ENCODE results near the gene KDM5B.
"Not testable (repeated sequence)": the region's sequence is repeated elsewhere in the genome, so short reads cannot be mapped to it uniquely, and the experiment has no call there.

Gene KDM5B

GRCh38 chr1:202812176-202813026 lies 4.2 kb upstream of the KDM5B start:
- DNase-seq (ENCODE audit: low read depth), result no peak

- DNase-seq (ENCODE audit: low read depth), result no peak
Measured at GRCh38 chr1:202811296-202812175, 3.3 kb upstream of the KDM5B start.

- DNase-seq (ENCODE audit: low read depth), result peak; percentile 97
Measured at GRCh38 chr1:202810615-202811295, 2.5 kb upstream of the KDM5B start, which contains the start of gene PCAT6. PCAT6 (plus strand) TSS chr1:202810954.

- no peak for DNase-seq (ENCODE audit: low read depth)
Measured at GRCh38 chr1:202810193-202810614, 2.0 kb upstream of the KDM5B start.

DNA sequence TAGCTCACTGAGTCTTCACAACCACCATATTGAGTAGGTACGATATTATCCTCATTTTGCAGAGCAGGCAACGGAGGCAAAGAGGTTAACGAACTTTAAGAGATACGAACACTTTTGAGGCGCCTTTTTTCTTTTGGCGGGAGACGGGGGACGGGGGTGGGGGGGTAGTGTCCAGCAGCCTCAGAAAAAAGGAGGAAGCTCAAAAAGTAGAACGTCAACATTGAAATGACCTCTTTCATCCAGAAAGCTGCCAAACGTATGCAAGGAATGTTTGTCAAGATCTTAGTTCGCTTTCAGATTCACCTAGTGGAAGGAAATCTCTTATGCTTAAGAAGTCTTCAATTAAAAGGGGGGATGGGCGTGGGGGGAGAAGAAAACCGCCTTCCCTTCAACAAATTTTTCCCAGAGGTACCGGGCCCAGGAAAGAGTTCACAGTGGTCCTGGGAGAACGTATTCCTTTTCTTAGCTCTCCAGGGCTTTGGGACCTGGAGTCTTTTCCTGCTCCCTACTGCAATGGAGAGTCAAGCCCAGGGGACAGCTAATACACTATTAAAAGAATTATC lies 1.5 kb upstream of the KDM5B start:
- DNase-seq (ENCODE audit: low read depth), result no peak

- peak; percentile 64 for DNase-seq (ENCODE audit: low read depth)
Measured at GRCh38 chr1:202807451-202807925, 733 bp downstream of the KDM5B start.

GRCh38 chr1:202806845-202807450 lies 1.3 kb downstream of the KDM5B start:
- peak; percentile 54 for DNase-seq (ENCODE audit: low read depth)

GRCh38 chr1:202805886-202806844 lies 2.1 kb downstream of the KDM5B start:
- peak; percentile 26 for DNase-seq (ENCODE audit: low read depth)

GRCh38 chr1:202804126-202804525 lies 4.1 kb downstream of the KDM5B start:
- DNase-seq (ENCODE audit: low read depth), result no peak

DNA sequence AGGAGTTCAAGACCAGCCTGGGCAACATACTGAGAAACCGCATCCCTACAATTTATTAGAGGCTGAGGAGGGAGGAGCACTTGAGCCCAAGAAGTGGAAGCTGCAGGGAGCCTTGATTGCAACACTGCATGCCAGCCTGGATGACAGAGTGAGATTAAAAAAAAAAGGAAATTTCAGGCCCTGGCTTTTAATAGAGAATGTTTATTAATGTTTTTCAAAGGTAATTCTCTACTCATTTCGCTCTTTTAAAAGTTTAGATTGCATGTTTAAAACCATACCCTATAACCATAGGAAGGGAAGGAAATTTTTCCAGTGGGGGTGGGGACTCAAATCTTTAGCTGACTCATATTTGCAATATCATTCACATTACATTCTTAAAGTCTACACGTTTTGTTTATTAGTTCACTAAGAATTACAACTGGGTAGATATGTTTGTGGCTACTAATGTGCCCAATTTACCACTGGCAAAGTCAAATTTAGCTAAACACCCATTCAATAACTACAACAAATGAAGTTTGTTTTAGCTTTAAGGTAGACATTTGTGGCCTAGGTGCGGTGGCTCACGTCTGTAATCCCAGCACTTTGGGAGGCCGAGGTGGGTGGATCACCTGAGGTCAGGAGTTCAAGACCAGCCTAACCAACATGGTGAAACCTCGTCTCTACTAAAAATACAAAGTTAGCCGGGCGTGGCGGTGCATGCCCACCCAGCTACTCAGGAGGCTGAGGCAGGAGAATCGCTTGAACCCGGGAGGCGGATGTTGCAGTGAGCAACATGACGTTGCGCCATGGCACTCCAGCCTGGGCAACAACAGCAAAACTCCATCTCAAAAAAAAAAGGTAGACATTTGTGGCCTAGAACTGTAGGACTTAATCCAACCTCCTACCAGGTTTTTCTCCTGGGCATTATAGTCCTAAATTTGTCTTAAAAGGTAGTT lies 5.0 kb downstream of the KDM5B start:
- DNase-seq (ENCODE audit: low read depth), result peak; percentile 60

DNA sequence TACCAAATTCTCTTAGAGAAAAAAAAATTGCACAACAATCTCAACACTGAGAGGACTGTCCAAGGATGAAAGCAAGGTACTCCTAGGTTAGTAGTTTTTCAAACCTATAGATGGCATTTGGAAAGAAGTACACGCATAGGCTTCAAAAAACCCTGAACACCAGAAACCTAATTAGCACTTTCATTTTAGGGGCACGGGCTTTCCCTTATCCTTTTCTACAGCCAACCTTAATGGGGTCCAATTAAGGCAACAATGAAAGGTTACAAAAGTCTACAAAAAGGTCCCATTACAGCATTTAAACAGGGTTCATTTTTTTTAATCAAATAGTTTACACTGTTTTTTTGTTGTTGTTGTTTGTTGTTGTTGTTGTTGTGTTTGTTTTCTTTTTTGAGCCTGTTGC lies 6.2 kb downstream of the KDM5B start:
- no peak for DNase-seq (ENCODE audit: low read depth)

- no peak for DNase-seq (ENCODE audit: low read depth)
Measured at GRCh38 chr1:202801175-202801574, 7.0 kb downstream of the KDM5B start.

- DNase-seq (ENCODE audit: low read depth), result no peak
Measured at GRCh38 chr1:202800742-202801141, 7.5 kb downstream of the KDM5B start.

- DNase-seq (ENCODE audit: low read depth), result no peak
Measured at GRCh38 chr1:202798792-202799331, 9.4 kb downstream of the KDM5B start.

DNA sequence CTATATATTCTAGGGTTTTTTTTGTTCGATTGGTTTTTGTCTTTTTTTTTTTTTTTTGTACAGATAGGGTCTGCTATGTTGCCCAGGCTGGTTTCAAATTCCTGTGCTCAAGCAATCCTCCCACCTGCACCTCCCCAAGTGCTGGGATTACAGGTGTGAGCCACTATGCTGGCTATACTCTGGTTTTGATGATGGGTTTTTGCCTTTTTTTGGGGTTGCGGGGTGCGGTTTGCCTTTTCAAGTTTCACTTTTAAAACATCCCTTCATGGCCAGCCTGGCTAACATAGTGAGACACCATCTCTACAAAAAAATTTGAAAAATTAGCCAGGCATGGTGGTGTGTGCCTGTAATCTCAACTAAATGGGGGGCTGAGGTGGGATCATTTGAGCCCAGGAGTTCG lies 10.0 kb downstream of the KDM5B start:
- DNase-seq (ENCODE audit: low read depth), result no peak

DNA sequence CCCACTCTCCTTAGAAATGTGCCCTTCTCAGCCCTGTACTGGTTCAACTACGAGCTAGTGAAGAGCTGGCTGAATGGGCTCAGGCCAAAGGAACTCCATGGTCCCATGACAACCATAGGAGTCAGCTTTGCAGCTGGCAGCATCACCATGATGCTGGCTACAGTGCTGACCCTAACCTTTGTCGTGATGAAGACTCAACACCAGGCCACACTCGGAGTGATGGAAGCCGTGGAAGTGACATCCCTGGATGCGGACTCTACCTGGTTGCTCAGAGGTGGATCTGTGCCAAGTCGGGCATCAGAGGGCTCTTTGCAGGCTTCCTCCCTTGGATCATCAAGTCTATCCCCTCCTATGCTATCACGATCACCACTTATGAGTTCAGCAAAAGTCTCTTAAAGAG lies 11.6 kb downstream of the KDM5B start:
- DNase-seq (ENCODE audit: low read depth), result no peak

DNA sequence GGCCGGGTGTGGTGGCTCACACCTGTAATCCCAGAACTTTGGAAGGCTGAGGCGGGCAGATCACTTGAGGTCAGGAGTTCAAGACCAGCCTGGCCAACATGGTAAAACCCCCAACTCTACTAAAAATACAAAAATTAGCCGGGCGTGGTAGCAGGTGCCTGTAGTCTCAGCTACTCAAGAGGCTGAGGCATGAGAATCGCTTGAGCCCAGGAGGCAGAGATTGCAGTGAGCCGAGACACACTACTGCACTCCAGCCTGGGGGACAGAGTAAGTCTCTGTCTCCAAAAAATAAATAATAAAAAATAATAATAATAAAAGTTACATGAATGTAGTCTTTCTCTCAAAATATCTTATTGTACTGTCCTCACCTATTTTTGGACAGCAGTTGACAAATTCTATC lies 13.3 kb downstream of the KDM5B start:
- not testable (repeated sequence) for DNase-seq (ENCODE audit: low read depth)

- DNase-seq (ENCODE audit: low read depth), result no peak
Measured at GRCh38 chr1:202794051-202794740, 14.0 kb downstream of the KDM5B start.
